Ishikawa (cell line): Measurements from ENCODE around the gene MLH1.
A peak's percentile ranks its signal among the peaks of the same experiment; 100 is the strongest.

Experiments used
- CEBPB ChIP-seq: IDR thresholded peaks from 2 replicates; pipeline ENCODE4 v1.6.1; 2012
- CREB1 ChIP-seq: IDR thresholded peaks from 2 replicates; pipeline ENCODE4 v1.6.1; 2012; ENCODE audit warnings: low read depth
- EGR1 ChIP-seq: IDR thresholded peaks from 2 replicates; pipeline ENCODE4 v1.6.1; 2012
- EP300 ChIP-seq: IDR thresholded peaks from 2 replicates; pipeline ENCODE4 v1.6.1; 2012; ENCODE audit warnings: borderline replicate concordance
- FOXM1 ChIP-seq: IDR thresholded peaks from 2 replicates; pipeline ENCODE4 v1.6.1; 2012; ENCODE audit warnings: low read depth, borderline replicate concordance
- NFIC ChIP-seq: IDR thresholded peaks from 2 replicates; pipeline ENCODE4 v1.6.1; 2012
- RAD21 ChIP-seq: IDR thresholded peaks from 2 replicates; pipeline ENCODE4 v1.6.1; 2012; ENCODE audit warnings: low read depth
- TAF1 ChIP-seq: IDR thresholded peaks from 2 replicates; pipeline ENCODE4 v1.6.1; 2012; ENCODE audit warnings: low read depth, mild to moderate bottlenecking
- TCF12 ChIP-seq: IDR thresholded peaks from 2 replicates; pipeline ENCODE4 v1.6.1; 2012; ENCODE audit warnings: low read depth
- TEAD4 ChIP-seq: IDR thresholded peaks from 2 replicates; pipeline ENCODE4 v1.6.1; 2012
- YY1 ChIP-seq: IDR thresholded peaks from 2 replicates; pipeline ENCODE4 v1.6.1; 2012; ENCODE audit warnings: low read depth
- ZBTB7A ChIP-seq: IDR thresholded peaks from 2 replicates; pipeline ENCODE4 v1.6.1; 2012; ENCODE audit warnings: low read depth
- TF ChIP-seq, protein P1 (sequence below): IDR thresholded peaks from 2 replicates; pipeline ENCODE4 v1.6.1; 2012
- TF ChIP-seq, protein P2 (sequence below): IDR thresholded peaks from 2 replicates; pipeline ENCODE4 v1.6.1; 2012; ENCODE audit warnings: low read depth, mild to moderate bottlenecking
- TF ChIP-seq, protein P3 (sequence below): IDR thresholded peaks from 2 replicates; pipeline ENCODE4 v1.6.1; 2012

The MLH1 gene

DNA sequence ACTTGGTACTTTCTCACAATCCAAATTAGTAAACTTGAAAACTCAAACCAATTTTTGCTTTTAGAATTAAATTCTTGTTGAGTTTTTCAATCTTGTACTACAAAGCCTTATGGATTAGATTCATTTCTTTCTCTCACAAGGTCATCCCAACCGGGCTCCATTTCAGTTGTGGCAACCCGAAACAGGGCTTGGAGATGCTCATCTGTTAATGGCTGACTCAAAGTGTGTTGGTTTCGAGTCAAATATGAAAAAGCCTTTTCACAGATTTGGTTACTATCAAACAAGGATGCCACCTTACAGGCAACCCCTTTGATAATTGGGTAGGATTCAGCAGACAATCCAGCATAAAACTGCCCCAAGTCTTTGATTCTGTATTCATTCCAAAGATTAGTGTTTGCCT lies 2.2 kb upstream of the MLH1 start:
- TF ChIP-seq, protein P1, sequence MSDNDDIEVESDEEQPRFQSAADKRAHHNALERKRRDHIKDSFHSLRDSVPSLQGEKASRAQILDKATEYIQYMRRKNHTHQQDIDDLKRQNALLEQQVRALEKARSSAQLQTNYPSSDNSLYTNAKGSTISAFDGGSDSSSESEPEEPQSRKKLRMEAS: no peak
- TF ChIP-seq RAD21 (no peak), CREB1 (no peak), EGR1 (no peak), EP300 (no peak), TCF12 (no peak), CEBPB (no peak), ZBTB7A (no peak), YY1 (no peak), NFIC (no peak), FOXM1 (no peak), TEAD4 (no peak), TAF1 (no peak)
- TF ChIP-seq, protein P2, sequence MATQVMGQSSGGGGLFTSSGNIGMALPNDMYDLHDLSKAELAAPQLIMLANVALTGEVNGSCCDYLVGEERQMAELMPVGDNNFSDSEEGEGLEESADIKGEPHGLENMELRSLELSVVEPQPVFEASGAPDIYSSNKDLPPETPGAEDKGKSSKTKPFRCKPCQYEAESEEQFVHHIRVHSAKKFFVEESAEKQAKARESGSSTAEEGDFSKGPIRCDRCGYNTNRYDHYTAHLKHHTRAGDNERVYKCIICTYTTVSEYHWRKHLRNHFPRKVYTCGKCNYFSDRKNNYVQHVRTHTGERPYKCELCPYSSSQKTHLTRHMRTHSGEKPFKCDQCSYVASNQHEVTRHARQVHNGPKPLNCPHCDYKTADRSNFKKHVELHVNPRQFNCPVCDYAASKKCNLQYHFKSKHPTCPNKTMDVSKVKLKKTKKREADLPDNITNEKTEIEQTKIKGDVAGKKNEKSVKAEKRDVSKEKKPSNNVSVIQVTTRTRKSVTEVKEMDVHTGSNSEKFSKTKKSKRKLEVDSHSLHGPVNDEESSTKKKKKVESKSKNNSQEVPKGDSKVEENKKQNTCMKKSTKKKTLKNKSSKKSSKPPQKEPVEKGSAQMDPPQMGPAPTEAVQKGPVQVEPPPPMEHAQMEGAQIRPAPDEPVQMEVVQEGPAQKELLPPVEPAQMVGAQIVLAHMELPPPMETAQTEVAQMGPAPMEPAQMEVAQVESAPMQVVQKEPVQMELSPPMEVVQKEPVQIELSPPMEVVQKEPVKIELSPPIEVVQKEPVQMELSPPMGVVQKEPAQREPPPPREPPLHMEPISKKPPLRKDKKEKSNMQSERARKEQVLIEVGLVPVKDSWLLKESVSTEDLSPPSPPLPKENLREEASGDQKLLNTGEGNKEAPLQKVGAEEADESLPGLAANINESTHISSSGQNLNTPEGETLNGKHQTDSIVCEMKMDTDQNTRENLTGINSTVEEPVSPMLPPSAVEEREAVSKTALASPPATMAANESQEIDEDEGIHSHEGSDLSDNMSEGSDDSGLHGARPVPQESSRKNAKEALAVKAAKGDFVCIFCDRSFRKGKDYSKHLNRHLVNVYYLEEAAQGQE: no peak
- TF ChIP-seq, protein P3, sequence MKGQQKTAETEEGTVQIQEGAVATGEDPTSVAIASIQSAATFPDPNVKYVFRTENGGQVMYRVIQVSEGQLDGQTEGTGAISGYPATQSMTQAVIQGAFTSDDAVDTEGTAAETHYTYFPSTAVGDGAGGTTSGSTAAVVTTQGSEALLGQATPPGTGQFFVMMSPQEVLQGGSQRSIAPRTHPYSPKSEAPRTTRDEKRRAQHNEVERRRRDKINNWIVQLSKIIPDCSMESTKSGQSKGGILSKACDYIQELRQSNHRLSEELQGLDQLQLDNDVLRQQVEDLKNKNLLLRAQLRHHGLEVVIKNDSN: no peak

DNA sequence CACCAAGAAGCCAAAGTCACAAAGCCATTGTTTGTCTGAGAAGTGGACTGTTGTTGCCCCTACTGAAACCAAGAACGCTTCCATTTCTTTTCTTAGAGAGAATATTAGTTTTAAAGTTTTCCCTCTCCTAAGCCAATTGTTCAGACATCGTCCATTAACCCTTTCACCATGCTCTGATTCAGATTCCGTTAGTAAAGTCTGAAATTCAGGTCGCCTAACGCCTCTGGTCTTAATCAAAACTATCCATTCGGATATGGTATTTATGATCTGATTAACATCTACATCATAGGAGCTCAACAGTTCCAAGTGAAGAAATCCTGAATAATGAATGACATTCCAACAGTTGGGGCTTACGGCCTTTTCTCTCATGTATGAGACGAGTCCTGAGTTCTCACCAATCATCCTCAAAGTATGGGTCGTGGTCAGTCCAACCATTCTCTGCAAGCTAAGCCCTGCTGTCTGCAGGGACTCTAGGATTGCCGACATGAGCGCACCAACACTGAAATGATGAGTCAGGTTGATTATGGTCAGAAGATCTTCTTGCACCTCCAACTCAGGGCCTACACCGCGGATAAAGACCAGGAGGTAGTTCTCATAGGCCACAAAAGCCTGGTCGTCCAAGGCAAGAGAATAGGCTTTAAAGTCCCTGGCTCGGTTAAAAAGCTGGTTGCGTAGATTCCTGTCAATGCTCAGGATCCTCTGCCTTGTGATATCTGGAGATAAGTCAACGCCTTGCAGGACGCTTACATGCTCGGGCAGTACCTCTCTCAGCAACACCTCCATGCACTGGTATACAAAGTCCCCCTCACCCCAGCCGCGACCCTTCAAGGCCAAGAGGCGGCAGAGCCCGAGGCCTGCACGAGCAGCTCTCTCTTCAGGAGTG lies 1.2 kb upstream of the MLH1 start:
- TF ChIP-seq, protein P3: no peak
- TF ChIP-seq CREB1 (no peak), FOXM1 (no peak), RAD21 (no peak), ZBTB7A (no peak), EP300 (no peak), EGR1 (no peak), TEAD4 (no peak), NFIC (no peak), TAF1 (no peak), TCF12 (no peak), CEBPB (no peak), YY1 (no peak)
- TF ChIP-seq, protein P1: no peak
- TF ChIP-seq, protein P2: no peak

DNA sequence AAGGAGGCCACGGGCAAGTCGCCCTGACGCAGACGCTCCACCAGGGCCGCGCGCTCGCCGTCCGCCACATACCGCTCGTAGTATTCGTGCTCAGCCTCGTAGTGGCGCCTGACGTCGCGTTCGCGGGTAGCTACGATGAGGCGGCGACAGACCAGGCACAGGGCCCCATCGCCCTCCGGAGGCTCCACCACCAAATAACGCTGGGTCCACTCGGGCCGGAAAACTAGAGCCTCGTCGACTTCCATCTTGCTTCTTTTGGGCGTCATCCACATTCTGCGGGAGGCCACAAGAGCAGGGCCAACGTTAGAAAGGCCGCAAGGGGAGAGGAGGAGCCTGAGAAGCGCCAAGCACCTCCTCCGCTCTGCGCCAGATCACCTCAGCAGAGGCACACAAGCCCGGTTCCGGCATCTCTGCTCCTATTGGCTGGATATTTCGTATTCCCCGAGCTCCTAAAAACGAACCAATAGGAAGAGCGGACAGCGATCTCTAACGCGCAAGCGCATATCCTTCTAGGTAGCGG lies 452 bp upstream of the MLH1 start, which contains the start of gene EPM2AIP1:
Gene EPM2AIP1 (minus strand): TSS at position 326 of the 520 bp plus-strand sequence. CDS start 54 bp downstream, at position 272.
- TF ChIP-seq EGR1 (no peak), EP300 (no peak), TAF1 (peak; percentile 68), YY1 (peak; percentile 73), TCF12 (peak; percentile 46; the same call in 1 of the 2 replicates)
- TF ChIP-seq, protein P2: no peak
- TF ChIP-seq, protein P1: peak; percentile 80

DNA sequence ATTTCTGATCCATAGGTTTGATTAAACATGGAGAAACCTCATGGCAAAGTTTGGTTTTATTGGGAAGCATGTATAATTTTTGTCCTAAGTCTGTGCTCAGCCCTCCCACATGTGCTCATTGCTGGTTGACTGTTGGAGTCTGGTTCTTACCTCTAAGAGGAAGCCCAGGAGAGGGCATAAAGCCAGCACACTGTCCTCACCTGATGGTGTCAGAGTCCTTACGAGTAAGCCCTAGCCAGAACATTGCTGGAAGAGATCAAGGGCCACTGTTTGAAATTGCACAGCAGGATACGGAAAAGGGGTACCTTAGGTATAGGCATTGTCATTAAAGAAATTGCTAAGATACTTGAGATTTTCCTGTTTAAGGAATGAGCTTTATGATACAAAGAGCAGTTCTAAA lies 21.3 kb downstream of the MLH1 start:
- no peak for TF ChIP-seq EGR1
- TF ChIP-seq CEBPB: no peak
- TF ChIP-seq ZBTB7A: no peak
- TF ChIP-seq, protein P1: no peak
- TF ChIP-seq, protein P2: no peak
- no peak for TF ChIP-seq TEAD4
- TF ChIP-seq YY1: no peak
- no peak for TF ChIP-seq CREB1
- no peak for TF ChIP-seq TCF12
- TF ChIP-seq, protein P3: no peak
- no peak for TF ChIP-seq RAD21
- TF ChIP-seq EP300: no peak
